ENCODE results near the gene HYI. TPM values are rescaled to one million over a fixed set of nuclear protein-coding genes. Genes with fewer than 3 reads are reported as not detected.
A peak's percentile ranks its signal among the peaks of the same experiment; 100 is the strongest.

Gene HYI
- total and polyA plus RNA-seq, 10 donors, result 23.2 to 67.2 (median 40.7) TPM

DNA sequence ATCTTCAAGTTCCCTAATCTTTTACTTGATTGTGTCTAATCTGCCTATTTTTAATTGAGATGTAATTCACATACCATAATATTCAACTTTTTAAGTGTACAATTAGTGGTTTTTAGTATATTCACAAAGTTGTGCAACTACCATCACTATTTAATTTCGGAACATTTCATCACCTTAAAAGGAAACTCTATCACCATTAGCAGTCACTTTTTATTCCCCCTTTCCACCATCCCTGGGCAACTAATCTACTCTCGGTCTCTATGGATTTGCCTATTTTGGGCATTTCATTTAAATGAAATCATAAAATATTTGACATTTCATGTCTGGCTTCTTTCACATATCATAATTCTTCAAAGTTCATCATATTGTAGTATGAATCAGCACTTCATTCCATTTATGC is 30.6 kb upstream of the HYI start:
- TF ChIP-seq, protein P1, sequence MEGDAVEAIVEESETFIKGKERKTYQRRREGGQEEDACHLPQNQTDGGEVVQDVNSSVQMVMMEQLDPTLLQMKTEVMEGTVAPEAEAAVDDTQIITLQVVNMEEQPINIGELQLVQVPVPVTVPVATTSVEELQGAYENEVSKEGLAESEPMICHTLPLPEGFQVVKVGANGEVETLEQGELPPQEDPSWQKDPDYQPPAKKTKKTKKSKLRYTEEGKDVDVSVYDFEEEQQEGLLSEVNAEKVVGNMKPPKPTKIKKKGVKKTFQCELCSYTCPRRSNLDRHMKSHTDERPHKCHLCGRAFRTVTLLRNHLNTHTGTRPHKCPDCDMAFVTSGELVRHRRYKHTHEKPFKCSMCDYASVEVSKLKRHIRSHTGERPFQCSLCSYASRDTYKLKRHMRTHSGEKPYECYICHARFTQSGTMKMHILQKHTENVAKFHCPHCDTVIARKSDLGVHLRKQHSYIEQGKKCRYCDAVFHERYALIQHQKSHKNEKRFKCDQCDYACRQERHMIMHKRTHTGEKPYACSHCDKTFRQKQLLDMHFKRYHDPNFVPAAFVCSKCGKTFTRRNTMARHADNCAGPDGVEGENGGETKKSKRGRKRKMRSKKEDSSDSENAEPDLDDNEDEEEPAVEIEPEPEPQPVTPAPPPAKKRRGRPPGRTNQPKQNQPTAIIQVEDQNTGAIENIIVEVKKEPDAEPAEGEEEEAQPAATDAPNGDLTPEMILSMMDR (IDR thresholded peaks at IDR 0.05 in 8 of 11, conservative IDR thresholded peaks at IDR 0.05 in 3 of 11), result no peak
- TF ChIP-seq POLR2AphosphoS5 (IDR thresholded peaks at IDR 0.05) (no peak), POLR2A (IDR thresholded peaks at IDR 0.05) (no peak)
- Histone ChIP-seq H3K27ac (no peak overlapping the region), H3K27me3 (replicated peaks in 1 of 7) (no peaks in the 10 kb centered on the region), H3K9me3 (peaks cover 0 to 34% (median 27%) of the 10 kb centered on the region in 8 donors), H3K4me1 (no peaks in the 10 kb centered on the region), H3K4me3 (no peak overlapping the region), H3K36me3 (no peaks in the 10 kb centered on the region)
- no peak for DNase-seq
- intact Hi-C loops (cut with DNase I; ENCODE audit: low total_unique reads), result no loop called here
- WGBS, 5 donors, result 70 to 93% (median 91%) methylated on average over 2 of the region's 2 CpGs

DNA sequence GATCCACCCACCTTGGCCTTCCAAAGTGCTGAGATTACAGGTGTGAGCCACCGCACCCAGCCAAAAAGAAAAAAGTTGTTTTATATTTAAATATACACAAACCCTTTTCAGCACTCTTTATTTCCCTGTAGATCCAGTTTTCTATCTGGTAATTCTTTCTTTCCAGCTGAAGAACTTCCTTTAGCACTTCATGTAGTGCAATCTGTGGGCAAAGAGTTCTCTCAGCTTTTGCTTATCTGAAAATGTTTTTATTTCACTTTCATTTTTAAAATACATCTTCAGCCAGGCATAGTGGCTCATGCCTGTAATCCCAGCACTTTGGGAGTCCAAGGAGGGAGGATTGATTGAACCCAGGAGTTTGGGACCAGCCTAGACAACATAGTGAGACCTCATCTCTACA is 28.5 kb upstream of the HYI start:
- no peak for DNase-seq
- Histone ChIP-seq H3K27me3 (replicated peaks in 1 of 7) (no peaks in the 10 kb centered on the region), H3K9me3 (peaks cover 0 to 13% (median 7%) of the 10 kb centered on the region in 8 donors), H3K27ac (peak overlapping the region in 4 of 8 donors; percentile 23 to 63 (median 38)), H3K36me3 (no peaks in the 10 kb centered on the region), H3K4me3 (no peak overlapping the region), H3K4me1 (no peaks in the 10 kb centered on the region)
- TF ChIP-seq POLR2A (IDR thresholded peaks at IDR 0.05) (no peak), POLR2AphosphoS5 (IDR thresholded peaks at IDR 0.05) (no peak)
- TF ChIP-seq, protein P1 (IDR thresholded peaks at IDR 0.05 in 8 of 11, conservative IDR thresholded peaks at IDR 0.05 in 3 of 11), result no peak
- intact Hi-C loops (cut with DNase I; ENCODE audit: low total_unique reads), result no loop called here
- 95 to 100% (median 96%) methylated on average over 1 of the region's 1 CpG for WGBS, 5 donors

DNA sequence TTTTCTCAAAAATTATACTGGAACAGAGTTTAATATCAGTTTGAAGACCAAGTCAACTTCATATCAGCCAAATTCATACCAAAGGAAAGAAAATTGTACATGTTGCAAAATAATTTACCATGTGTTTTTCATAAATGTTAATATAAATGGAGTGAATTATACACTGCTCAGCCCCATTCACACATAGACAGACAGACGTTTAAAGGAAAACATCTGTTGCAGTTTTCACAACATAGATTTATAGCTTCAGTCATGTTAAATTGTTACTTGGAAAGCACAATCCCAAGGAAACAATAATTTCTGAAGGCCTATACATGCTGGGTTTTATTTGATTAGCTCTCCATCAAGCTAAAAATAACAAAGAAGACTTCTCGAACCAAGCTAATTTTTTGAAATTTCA is 27.8 kb upstream of the HYI start:
- WGBS, 5 donors, result 77 to 83% (median 81%) methylated on average over 2 of the region's 2 CpGs
- intact Hi-C loops (cut with DNase I; ENCODE audit: low total_unique reads), result no loop called here
- Histone ChIP-seq H3K27me3 (replicated peaks in 1 of 7) (no peaks in the 10 kb centered on the region), H3K27ac (no peak overlapping the region), H3K9me3 (peaks cover 0 to 6% (median 0%) of the 10 kb centered on the region in 8 donors), H3K36me3 (no peaks in the 10 kb centered on the region), H3K4me1 (no peaks in the 10 kb centered on the region), H3K4me3 (no peak overlapping the region)
- TF ChIP-seq POLR2A (IDR thresholded peaks at IDR 0.05) (no peak), POLR2AphosphoS5 (IDR thresholded peaks at IDR 0.05) (no peak)
- TF ChIP-seq, protein P1 (IDR thresholded peaks at IDR 0.05 in 8 of 11, conservative IDR thresholded peaks at IDR 0.05 in 3 of 11), result no peak
- no peak for DNase-seq

DNA sequence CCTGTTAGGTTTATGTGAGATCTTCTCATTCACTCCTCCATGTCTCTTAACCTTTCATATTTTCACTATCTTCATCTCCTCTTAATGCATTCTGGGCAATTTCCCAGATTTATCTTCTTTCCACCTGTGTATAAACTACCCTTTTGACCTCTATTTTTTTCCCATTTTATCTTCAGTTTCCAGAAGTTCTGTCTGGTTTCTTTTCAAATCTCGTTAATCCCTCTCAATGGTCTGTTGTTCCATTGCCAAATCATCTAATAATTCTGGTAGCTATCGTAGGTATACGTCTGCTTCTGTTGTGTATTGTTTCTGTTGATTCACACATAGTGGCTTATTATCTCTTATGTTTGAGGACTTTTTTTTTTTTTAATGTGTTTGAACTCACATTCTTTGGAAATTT is 25.7 kb upstream of the HYI start:
- TF ChIP-seq, protein P1 (IDR thresholded peaks at IDR 0.05 in 8 of 11, conservative IDR thresholded peaks at IDR 0.05 in 3 of 11), result no peak
- TF ChIP-seq POLR2A (IDR thresholded peaks at IDR 0.05), result no peak
- no peak for TF ChIP-seq POLR2AphosphoS5 (IDR thresholded peaks at IDR 0.05)

More for the DNA sequence above, 25.7 kb upstream of the HYI start:
- Histone ChIP-seq H3K27ac (no peak overlapping the region), H3K4me3 (no peak overlapping the region), H3K27me3 (replicated peaks in 1 of 7) (no peaks in the 10 kb centered on the region), H3K4me1 (no peaks in the 10 kb centered on the region), H3K9me3 (no peaks in the 10 kb centered on the region), H3K36me3 (no peaks in the 10 kb centered on the region)
- no peak for DNase-seq
- intact Hi-C loops (cut with DNase I; ENCODE audit: low total_unique reads), result no loop called here
- WGBS, 5 donors, result 83 to 91% (median 88%) methylated on average over 3 of the region's 3 CpGs

Measured in spleen (tissue), 11 donors.